Right ventricle myocardium superior (tissue), 1 donor: ENCODE results near the gene ATOSA. TPM values are rescaled to one million over a fixed set of nuclear protein-coding genes. Genes with fewer than 3 reads are reported as not detected.
A peak's percentile ranks its signal among the peaks of the same experiment; 100 is the strongest.

Experiments
- ATAC-seq: fragments of 200-7000 bp; cut with Tn5 transposase; one replicate; pipeline ENCODE4 v1.9.1; 2020; ENCODE audit warnings: mild to moderate bottlenecking; ENCODE audit not compliant: poor library complexity
- DNase-seq: peaks from one replicate; pipeline ENCODE4 v3.0.0-alpha.2; 2020
- intact Hi-C: fragments of 100-400 bp; cut with DNase I; formaldehyde crosslinking; loops from one replicate; pipeline ENCODE4 v1.11.2; 2022
- long read RNA-seq: library from polyadenylated mRNA; unstranded; transcript quantifications from one replicate; pipeline ENCODE4 v2.0.0, GENCODE V29; 2021
- total RNA-seq: library from RNA; stranded (reverse); fragmentation: NEBNext Ultra II Directional; extraction: Animal tissue kit (Norgen Biotek cat#: 25700); gene quantifications from one replicate; pipeline ENCODE4 v1.2.1, GENCODE V29; 2021
- donor health status: DM: no; HTN: yes; CAD: no; lungs with severe emphysema.

The ATOSA gene
- total RNA-seq, result 20.4 TPM
- long read RNA-seq, full-length matches to known transcripts, result 1 of 11 reads
- long read RNA-seq, partial matches to known transcripts, result 4 of 11 reads
- long read RNA-seq, other reads (novel, unspliced or antisense), result 6 of 11 reads

GRCh38 chr15:52679232-52680040 is at the start of gene ATOSA:
ATOSA (minus strand) TSS chr15:52679388; CDS start chr15:52678021, 1,367 bp downstream.
- intact Hi-C loops, result loop anchor here (10.0 kb wide), 1 partner anchor 55 kb away; no protein-coding TSS in a partner anchor
- DNase-seq (peak; percentile 94), ATAC-seq (peak; percentile 96)

- no peak for DNase-seq
- intact Hi-C loops, result no loop called here
- ATAC-seq, result no peak
Observed at GRCh38 chr15:52728899-52729298, 49.7 kb upstream of the ATOSA start.

- no peak for ATAC-seq
- intact Hi-C loops, result no loop called here
Observed at GRCh38 chr15:52727815-52728214, 48.6 kb upstream of the ATOSA start.

GRCh38 chr15:52726195-52726594 is 47.0 kb upstream of the ATOSA start:
- ATAC-seq (no peak), DNase-seq (no peak)
- intact Hi-C loops, result no loop called here

More at GRCh38 chr15:52727815-52728214, 48.6 kb upstream of the ATOSA start:
- DNase-seq, result no peak

- intact Hi-C loops, result no loop called here
- no peak for ATAC-seq
- no peak for DNase-seq
Observed at GRCh38 chr15:52718551-52718950, 39.4 kb upstream of the ATOSA start.

GRCh38 chr15:52717924-52718323 is 38.7 kb upstream of the ATOSA start:
- DNase-seq, result no peak
- intact Hi-C loops, result no loop called here
- no peak for ATAC-seq

- DNase-seq (no peak), ATAC-seq (no peak)
- intact Hi-C loops, result no loop called here
Observed at GRCh38 chr15:52717481-52717880, 38.3 kb upstream of the ATOSA start.

- ATAC-seq, result no peak
- no peak for DNase-seq
- intact Hi-C loops, result no loop called here
Observed at GRCh38 chr15:52716536-52716935, 37.3 kb upstream of the ATOSA start.

GRCh38 chr15:52715411-52715810 is 36.2 kb upstream of the ATOSA start:
- intact Hi-C loops, result no loop called here
- ATAC-seq, result no peak

GRCh38 chr15:52714968-52715367 is 35.8 kb upstream of the ATOSA start:
- intact Hi-C loops, result no loop called here
- DNase-seq, result no peak
- ATAC-seq, result no peak

More at GRCh38 chr15:52715411-52715810, 36.2 kb upstream of the ATOSA start:
- no peak for DNase-seq

GRCh38 chr15:52710708-52711389 is 31.7 kb upstream of the ATOSA start:
- no peak for ATAC-seq
- DNase-seq, result no peak
- intact Hi-C loops, result no loop called here

- intact Hi-C loops, result no loop called here
- DNase-seq (no peak), ATAC-seq (no peak)
Observed at GRCh38 chr15:52710050-52710707, 31.0 kb upstream of the ATOSA start.

- DNase-seq, result no peak
- peak; percentile 46 for ATAC-seq
- intact Hi-C loops, result no loop called here
Observed at GRCh38 chr15:52709187-52709981, 30.2 kb upstream of the ATOSA start.

GRCh38 chr15:52706091-52706490 is 26.9 kb upstream of the ATOSA start:
- DNase-seq (no peak), ATAC-seq (no peak)
- intact Hi-C loops, result no loop called here

- ATAC-seq, result no peak
- intact Hi-C loops, result no loop called here
Observed at GRCh38 chr15:52702390-52702789, 23.2 kb upstream of the ATOSA start.

GRCh38 chr15:52699457-52699856 is 20.3 kb upstream of the ATOSA start:
- no peak for DNase-seq
- no peak for ATAC-seq
- intact Hi-C loops, result no loop called here

More at GRCh38 chr15:52702390-52702789, 23.2 kb upstream of the ATOSA start:
- DNase-seq, result no peak

GRCh38 chr15:52698514-52698913 is 19.3 kb upstream of the ATOSA start:
- intact Hi-C loops, result no loop called here
- ATAC-seq (no peak), DNase-seq (no peak)

- DNase-seq, result no peak
- no peak for ATAC-seq
- intact Hi-C loops, result no loop called here
Observed at GRCh38 chr15:52697051-52697450, 17.9 kb upstream of the ATOSA start.

- ATAC-seq (no peak), DNase-seq (no peak)
- intact Hi-C loops, result no loop called here
Observed at GRCh38 chr15:52695154-52695553, 16.0 kb upstream of the ATOSA start.
